Measurements from ENCODE around the gene CORO2B.

Gene CORO2B

DNA sequence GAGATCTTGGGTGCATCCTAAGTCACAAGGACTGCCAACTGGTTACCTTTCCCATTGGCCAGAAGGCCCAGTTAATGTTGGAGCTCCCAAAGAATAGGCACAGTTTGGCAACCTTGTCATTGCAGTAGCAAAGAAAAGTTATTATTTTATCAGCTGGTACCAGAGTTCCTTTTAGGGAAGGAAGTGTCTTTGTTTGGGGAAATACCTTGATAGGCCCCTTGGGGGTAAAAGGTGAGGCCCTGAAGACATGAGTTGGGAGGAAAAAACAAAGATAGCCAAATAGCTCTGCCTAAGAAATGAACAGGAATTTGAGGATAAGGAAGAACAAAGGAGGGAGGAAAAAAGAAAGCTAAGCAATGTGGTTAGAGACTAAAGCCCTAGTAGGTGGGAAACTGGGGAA lies 156.1 kb downstream of the CORO2B start:
- H3K4me3 ChIP-seq (ENCODE audit: insufficient read length, low read depth) = no peak overlapping the region

GRCh38 chr15:68735610-68736009 lies 156.8 kb downstream of the CORO2B start:
- peaks cover 12% of the 10 kb centered on the region for H3K4me1 ChIP-seq (ENCODE audit: insufficient read depth, insufficient read length)
- DNase-seq (ENCODE audit: low read depth, low spot score) = no peak
- no peaks in the 10 kb centered on the region for H3K36me3 ChIP-seq (ENCODE audit: insufficient read depth, insufficient read length, low read length)
- H3K9me3 ChIP-seq (ENCODE audit: insufficient read depth, low read length) = no peaks in the 10 kb centered on the region
- no peaks in the 10 kb centered on the region for H3K27me3 ChIP-seq (ENCODE audit: insufficient read depth, insufficient read length)
- H3K4me3 ChIP-seq (ENCODE audit: insufficient read length, low read depth) = no peak overlapping the region
- no peak overlapping the region for H3K9ac ChIP-seq (ENCODE audit: insufficient read length, low read depth)
- TF ChIP-seq YY1 (IDR thresholded peaks at IDR 0.05; ENCODE audit: insufficient read depth, insufficient read length) (no peak), SUZ12 (IDR thresholded peaks at IDR 0.05; ENCODE audit: extremely low read depth, insufficient read depth, insufficient read length) (no peak), ZNF274 (IDR thresholded peaks at IDR 0.05; ENCODE audit: low read depth, low read length) (no peak)

More for the DNA sequence above, 156.1 kb downstream of the CORO2B start:
- Histone ChIP-seq H3K27me3 (ENCODE audit: insufficient read depth, insufficient read length) (no peaks in the 10 kb centered on the region), H3K9ac (ENCODE audit: insufficient read length, low read depth) (no peak overlapping the region), H3K9me3 (ENCODE audit: insufficient read depth, low read length) (no peaks in the 10 kb centered on the region), H3K36me3 (ENCODE audit: insufficient read depth, insufficient read length, low read length) (no peaks in the 10 kb centered on the region), H3K4me1 (ENCODE audit: insufficient read depth, insufficient read length) (peaks cover 16% of the 10 kb centered on the region)
- no peak for DNase-seq (ENCODE audit: low read depth, low spot score)
- no peak for TF ChIP-seq SUZ12 (IDR thresholded peaks at IDR 0.05; ENCODE audit: extremely low read depth, insufficient read depth, insufficient read length)
- TF ChIP-seq ZNF274 (IDR thresholded peaks at IDR 0.05; ENCODE audit: low read depth, low read length) = no peak
- no peak for TF ChIP-seq YY1 (IDR thresholded peaks at IDR 0.05; ENCODE audit: insufficient read depth, insufficient read length)

DNA sequence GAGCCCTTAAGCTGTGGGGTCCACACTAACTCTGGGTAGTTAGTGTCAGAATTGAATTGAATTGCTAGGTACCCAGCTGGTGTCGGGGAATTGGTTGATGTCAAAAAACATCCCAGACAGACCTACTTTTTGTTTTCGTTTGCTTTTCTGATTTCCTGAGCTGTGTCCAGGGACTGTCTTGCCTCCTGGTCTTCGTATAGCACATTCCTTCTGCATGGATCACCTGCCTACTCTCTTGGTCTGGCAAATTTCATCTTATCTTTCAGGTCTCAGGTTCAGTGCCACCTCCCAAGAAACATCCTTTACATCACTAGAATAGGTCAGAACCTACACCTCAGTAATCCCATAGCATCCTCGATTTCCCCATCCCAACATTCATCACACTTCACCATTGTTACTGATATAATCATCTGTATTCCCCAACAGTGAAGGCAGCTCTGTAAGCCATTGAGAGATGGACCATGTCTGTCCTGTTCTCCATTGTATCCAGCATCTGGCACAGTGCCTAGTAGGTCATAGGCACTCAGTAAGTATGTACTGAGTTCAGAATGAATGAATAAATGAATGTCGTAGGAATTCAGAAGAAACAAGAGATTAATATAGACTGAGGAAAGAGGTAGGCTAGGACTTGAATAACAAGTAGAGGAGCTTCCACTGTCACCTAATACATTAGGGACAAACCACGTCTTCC lies 160.7 kb downstream of the CORO2B start:
- DNase-seq (ENCODE audit: low read depth, low spot score) = no peak
- no peaks in the 10 kb centered on the region for H3K36me3 ChIP-seq (ENCODE audit: insufficient read depth, insufficient read length, low read length)
- no peaks in the 10 kb centered on the region for H3K4me1 ChIP-seq (ENCODE audit: insufficient read depth, insufficient read length)
- no peak overlapping the region for H3K9ac ChIP-seq (ENCODE audit: insufficient read length, low read depth)
- no peak overlapping the region for H3K4me3 ChIP-seq (ENCODE audit: insufficient read length, low read depth)
- no peaks in the 10 kb centered on the region for H3K9me3 ChIP-seq (ENCODE audit: insufficient read depth, low read length)
- H3K27me3 ChIP-seq (ENCODE audit: insufficient read depth, insufficient read length) = no peaks in the 10 kb centered on the region
- no peak for TF ChIP-seq SUZ12 (IDR thresholded peaks at IDR 0.05; ENCODE audit: extremely low read depth, insufficient read depth, insufficient read length)
- TF ChIP-seq YY1 (IDR thresholded peaks at IDR 0.05; ENCODE audit: insufficient read depth, insufficient read length) = no peak
- no peak for TF ChIP-seq ZNF274 (IDR thresholded peaks at IDR 0.05; ENCODE audit: low read depth, low read length)

DNA sequence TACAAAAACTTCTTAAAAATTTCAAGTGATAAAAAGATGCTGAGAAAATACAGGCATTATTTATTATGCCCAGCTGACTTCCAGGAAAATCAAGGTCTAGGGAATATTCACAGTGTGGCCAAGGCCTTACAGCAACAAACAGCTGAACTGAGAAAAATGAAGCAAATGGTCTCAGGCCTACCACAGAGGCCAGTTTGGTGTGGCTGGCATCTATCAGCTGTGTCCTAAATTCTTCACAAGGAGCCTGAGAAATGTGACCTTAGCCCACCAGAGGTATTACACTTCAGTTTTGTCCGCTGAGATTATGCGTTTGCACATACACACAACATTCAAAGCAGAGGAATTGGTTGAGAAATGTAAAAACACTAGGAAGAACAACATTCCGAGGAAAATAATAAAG lies 164.5 kb downstream of the CORO2B start:
- TF ChIP-seq YY1 (IDR thresholded peaks at IDR 0.05; ENCODE audit: insufficient read depth, insufficient read length) (no peak), ZNF274 (IDR thresholded peaks at IDR 0.05; ENCODE audit: low read depth, low read length) (no peak), SUZ12 (IDR thresholded peaks at IDR 0.05; ENCODE audit: extremely low read depth, insufficient read depth, insufficient read length) (no peak)
- no peak for DNase-seq (ENCODE audit: low read depth, low spot score)
- H3K27me3 ChIP-seq (ENCODE audit: insufficient read depth, insufficient read length) = no peaks in the 10 kb centered on the region

GRCh38 chr15:68749365-68749764 lies 170.6 kb downstream of the CORO2B start:
- Histone ChIP-seq H3K9ac (ENCODE audit: insufficient read length, low read depth) (no peak overlapping the region), H3K4me3 (ENCODE audit: insufficient read length, low read depth) (no peak overlapping the region), H3K36me3 (ENCODE audit: insufficient read depth, insufficient read length, low read length) (no peaks in the 10 kb centered on the region), H3K9me3 (ENCODE audit: insufficient read depth, low read length) (no peaks in the 10 kb centered on the region), H3K4me1 (ENCODE audit: insufficient read depth, insufficient read length) (no peaks in the 10 kb centered on the region), H3K27me3 (ENCODE audit: insufficient read depth, insufficient read length) (no peaks in the 10 kb centered on the region)
- TF ChIP-seq SUZ12 (IDR thresholded peaks at IDR 0.05; ENCODE audit: extremely low read depth, insufficient read depth, insufficient read length) (no peak), YY1 (IDR thresholded peaks at IDR 0.05; ENCODE audit: insufficient read depth, insufficient read length) (no peak), ZNF274 (IDR thresholded peaks at IDR 0.05; ENCODE audit: low read depth, low read length) (no peak)
- DNase-seq (ENCODE audit: low read depth, low spot score) = no peak

More for the DNA sequence above, 164.5 kb downstream of the CORO2B start:
- Histone ChIP-seq H3K36me3 (ENCODE audit: insufficient read depth, insufficient read length, low read length) (no peaks in the 10 kb centered on the region), H3K9ac (ENCODE audit: insufficient read length, low read depth) (no peak overlapping the region), H3K4me3 (ENCODE audit: insufficient read length, low read depth) (no peak overlapping the region), H3K9me3 (ENCODE audit: insufficient read depth, low read length) (no peaks in the 10 kb centered on the region), H3K4me1 (ENCODE audit: insufficient read depth, insufficient read length) (no peaks in the 10 kb centered on the region)

GRCh38 chr15:68749793-68750192 lies 171.0 kb downstream of the CORO2B start:
- no peaks in the 10 kb centered on the region for H3K4me1 ChIP-seq (ENCODE audit: insufficient read depth, insufficient read length)
- no peaks in the 10 kb centered on the region for H3K9me3 ChIP-seq (ENCODE audit: insufficient read depth, low read length)
- H3K4me3 ChIP-seq (ENCODE audit: insufficient read length, low read depth) = no peak overlapping the region
- no peak for DNase-seq (ENCODE audit: low read depth, low spot score)
- H3K27me3 ChIP-seq (ENCODE audit: insufficient read depth, insufficient read length) = no peaks in the 10 kb centered on the region
- H3K9ac ChIP-seq (ENCODE audit: insufficient read length, low read depth) = no peak overlapping the region
- no peaks in the 10 kb centered on the region for H3K36me3 ChIP-seq (ENCODE audit: insufficient read depth, insufficient read length, low read length)
- TF ChIP-seq YY1 (IDR thresholded peaks at IDR 0.05; ENCODE audit: insufficient read depth, insufficient read length) (no peak), SUZ12 (IDR thresholded peaks at IDR 0.05; ENCODE audit: extremely low read depth, insufficient read depth, insufficient read length) (no peak)

GRCh38 chr15:68751622-68752021 lies 172.8 kb downstream of the CORO2B start:
- H3K27me3 ChIP-seq (ENCODE audit: insufficient read depth, insufficient read length) = no peaks in the 10 kb centered on the region
- TF ChIP-seq SUZ12 (IDR thresholded peaks at IDR 0.05; ENCODE audit: extremely low read depth, insufficient read depth, insufficient read length) = no peak
- no peak for TF ChIP-seq ZNF274 (IDR thresholded peaks at IDR 0.05; ENCODE audit: low read depth, low read length)
- TF ChIP-seq YY1 (IDR thresholded peaks at IDR 0.05; ENCODE audit: insufficient read depth, insufficient read length) = no peak
- DNase-seq (ENCODE audit: low read depth, low spot score) = no peak
- H3K9me3 ChIP-seq (ENCODE audit: insufficient read depth, low read length) = no peaks in the 10 kb centered on the region
- no peak overlapping the region for H3K9ac ChIP-seq (ENCODE audit: insufficient read length, low read depth)
- no peaks in the 10 kb centered on the region for H3K36me3 ChIP-seq (ENCODE audit: insufficient read depth, insufficient read length, low read length)
- no peak overlapping the region for H3K4me3 ChIP-seq (ENCODE audit: insufficient read length, low read depth)
- no peaks in the 10 kb centered on the region for H3K4me1 ChIP-seq (ENCODE audit: insufficient read depth, insufficient read length)

All from NT2/D1 (cell line).